ENCODE results near the gene LRIT2. TPM values are rescaled to one million over a fixed set of nuclear protein-coding genes. Genes with fewer than 3 reads are reported as not detected.

LRIT2 gene
- total and polyA plus RNA-seq, 9 of the 15 experiments (the other 6 are each of a cell fraction or from before 2014, with no cell fraction given), result not detected

- POLR2A ChIA-PET, result interaction anchor here (0.6 to 2.1 kb wide), 6 partner anchors 8 to 240 kb away, joined by 3 to 6 read pairs (median 4); partner anchors contain the start of genes CDHR1 and GHITM
Measured at GRCh38 chr10:84201682-84202081, 23.7 kb downstream of the LRIT2 start.

More at GRCh38 chr10:84201682-84202081, 23.7 kb downstream of the LRIT2 start:
- TF ChIP-seq TAF1 (IDR thresholded peaks at IDR 0.05; ENCODE audit: control insufficient read depth, extremely low read depth, insufficient read depth, low read length, severe bottlenecking), result no peak
- TF ChIP-seq ZNF197 (CRISPR knock-in tag; IDR thresholded peaks at IDR 0.05; ENCODE audit: low read depth), result no peak
- no peak for TF ChIP-seq FOXP1 (CRISPR knock-in tag; IDR thresholded peaks at IDR 0.05)
- no peak for TF ChIP-seq ZNF395 (CRISPR knock-in tag; IDR thresholded peaks at IDR 0.05)
- no peak for TF ChIP-seq GABPB2 (CRISPR knock-in tag; conservative IDR thresholded peaks at IDR 0.05)
- TF ChIP-seq CEBPG (CRISPR knock-in tag; IDR thresholded peaks at IDR 0.05), result no peak
- no peak for TF ChIP-seq CEBPG (tag; conservative IDR thresholded peaks at IDR 0.05 in 1 of 2, IDR thresholded peaks at IDR 0.05 in 1 of 2)
- no peak for TF ChIP-seq CSDE1 (IDR thresholded peaks at IDR 0.05)
- no peak for TF ChIP-seq ZNF778 (CRISPR knock-in tag; IDR thresholded peaks at IDR 0.05)
- no peak for TF ChIP-seq KHSRP (IDR thresholded peaks at IDR 0.05)
- TF ChIP-seq SRSF7 (optimal IDR thresholded peaks at IDR 0.05; ENCODE audit: low read depth, low read length), result no peak
- no peak for TF ChIP-seq PTTG1 (tag; IDR thresholded peaks at IDR 0.05; ENCODE audit: low read depth)
- Histone ChIP-seq H3K9me3 (replicated peaks; ENCODE audit: control insufficient read depth, insufficient read depth, low read depth, low read length) (no peaks in the 10 kb centered on the region), H3K27ac (ENCODE audit: extremely low read depth, low read depth, low read length) (no peak overlapping the region), H3K79me2 (ENCODE audit: control insufficient read depth, insufficient read depth, low read length) (no peaks in the 10 kb centered on the region), H3K4me3 (no peak overlapping the region), H3K9ac (ENCODE audit: insufficient read depth in 1 of 2, low read depth in 2 of 2, low read length in 2 of 2) (no peak overlapping the region), H3K27me3 (ENCODE audit: control insufficient read depth in 2 of 2, insufficient read depth in 2 of 2, low read length in 2 of 2) (peaks cover 9 to 30% of the 10 kb centered on the region in 2 experiments), H3K4me2 (ENCODE audit: insufficient read depth, low read length) (no peak overlapping the region), H2AFZ (ENCODE audit: low read depth, low read length) (no peak overlapping the region; the same call in 1 of the 2 replicates), H3K36me3 (ENCODE audit: control insufficient read depth, insufficient read depth, low read length) (no peaks in the 10 kb centered on the region), H4K20me1 (replicated peaks; ENCODE audit: control insufficient read depth, insufficient read depth, low read length) (no peaks in the 10 kb centered on the region), H3K4me1 (replicated peaks in 1 of 2; ENCODE audit: control insufficient read depth in 2 of 2, insufficient read depth in 2 of 2, low read length in 2 of 2) (peaks cover 13 to 15% of the 10 kb centered on the region in 2 experiments; a peak in 4 of 5 replicates), H3K9me1 (ENCODE audit: control insufficient read depth, insufficient read depth, low read length) (no peaks in the 10 kb centered on the region)
- FAIRE-seq, result no peak
- no peak for ATAC-seq
- 48% methylated on average over 11 of the region's 11 CpGs for WGBS (ENCODE audit: insufficient coverage, low coverage, missing lambda C conversion rate)
- no TSS peak for BruUV-seq (replicated peaks)
- CTCF ChIA-PET (ENCODE audit: low intra/inter-chr PET ratio), result no interaction called here
- intact Hi-C loops (cut with micrococcal nuclease) (no loop called here), in situ Hi-C loops (cut with MboI) (no loop called here)
- DNase-seq (ENCODE audit: extremely low read depth in 1 of 4, low spot score in 3 of 4), result no peak

All from K562 (cell line).